ENCODE measurements around the gene NEUROG2.
"Not testable (repeated sequence)": the region's sequence is repeated elsewhere in the genome, so short reads cannot be mapped to it uniquely, and the experiment has no call there.

The NEUROG2 gene

GRCh38 chr4:112516066-112516470, at the start of gene NEUROG2:
NEUROG2 (minus strand) TSS chr4:112516180; CDS start chr4:112515475, 705 bp downstream.
- DNase-seq, result no peak
- no peak for TF ChIP-seq POLR2A (IDR thresholded peaks at IDR 0.05; ENCODE audit: low read length)
- TF ChIP-seq GATA1 (IDR thresholded peaks at IDR 0.05; ENCODE audit: low read depth, low read length), result no peak

GRCh38 chr4:112564706-112565270, 48.8 kb upstream of the NEUROG2 start:
- TF ChIP-seq GATA1 (IDR thresholded peaks at IDR 0.05; ENCODE audit: low read depth, low read length) (no peak), POLR2A (IDR thresholded peaks at IDR 0.05; ENCODE audit: low read length) (no peak)
- no peak for DNase-seq

GRCh38 chr4:112563431-112564200, 47.6 kb upstream of the NEUROG2 start:
- DNase-seq, result peak; percentile 17 to 18
- TF ChIP-seq POLR2A (IDR thresholded peaks at IDR 0.05; ENCODE audit: low read length), result no peak
- no peak for TF ChIP-seq GATA1 (IDR thresholded peaks at IDR 0.05; ENCODE audit: low read depth, low read length)

- TF ChIP-seq GATA1 (IDR thresholded peaks at IDR 0.05; ENCODE audit: low read depth, low read length) (no peak), POLR2A (IDR thresholded peaks at IDR 0.05; ENCODE audit: low read length) (no peak)
- no peak for DNase-seq
Observed at GRCh38 chr4:112562254-112562879, 46.4 kb upstream of the NEUROG2 start.

GRCh38 chr4:112560084-112560483, 44.1 kb upstream of the NEUROG2 start:
- no peak for TF ChIP-seq POLR2A (IDR thresholded peaks at IDR 0.05; ENCODE audit: low read length)
- DNase-seq, result no peak

- no peak for TF ChIP-seq POLR2A (IDR thresholded peaks at IDR 0.05; ENCODE audit: low read length)
- no peak for TF ChIP-seq GATA1 (IDR thresholded peaks at IDR 0.05; ENCODE audit: low read depth, low read length)
Observed at GRCh38 chr4:112559053-112559452, 43.1 kb upstream of the NEUROG2 start.

GRCh38 chr4:112557676-112558411, 41.9 kb upstream of the NEUROG2 start:
- no peak for DNase-seq
- TF ChIP-seq GATA1 (IDR thresholded peaks at IDR 0.05; ENCODE audit: low read depth, low read length), result no peak
- TF ChIP-seq POLR2A (IDR thresholded peaks at IDR 0.05; ENCODE audit: low read length), result no peak

More at GRCh38 chr4:112559053-112559452, 43.1 kb upstream of the NEUROG2 start:
- no peak for DNase-seq

GRCh38 chr4:112554271-112554670, 38.3 kb upstream of the NEUROG2 start:
- not testable (repeated sequence) for DNase-seq

GRCh38 chr4:112552668-112553067, 36.7 kb upstream of the NEUROG2 start:
- no peak for DNase-seq
- TF ChIP-seq GATA1 (IDR thresholded peaks at IDR 0.05; ENCODE audit: low read depth, low read length) (no peak), POLR2A (IDR thresholded peaks at IDR 0.05; ENCODE audit: low read length) (no peak)

- TF ChIP-seq GATA1 (IDR thresholded peaks at IDR 0.05; ENCODE audit: low read depth, low read length) (no peak), POLR2A (IDR thresholded peaks at IDR 0.05; ENCODE audit: low read length) (no peak)
- no peak for DNase-seq
Observed at GRCh38 chr4:112550728-112551127, 34.7 kb upstream of the NEUROG2 start.

GRCh38 chr4:112546476-112546875, 30.5 kb upstream of the NEUROG2 start:
- no peak for DNase-seq
- TF ChIP-seq POLR2A (IDR thresholded peaks at IDR 0.05; ENCODE audit: low read length) (no peak), GATA1 (IDR thresholded peaks at IDR 0.05; ENCODE audit: low read depth, low read length) (no peak)

- no peak for TF ChIP-seq POLR2A (IDR thresholded peaks at IDR 0.05; ENCODE audit: low read length)
- TF ChIP-seq GATA1 (IDR thresholded peaks at IDR 0.05; ENCODE audit: low read depth, low read length), result no peak
- DNase-seq, result no peak
Observed at GRCh38 chr4:112545346-112545745, 29.4 kb upstream of the NEUROG2 start.

- no peak for TF ChIP-seq POLR2A (IDR thresholded peaks at IDR 0.05; ENCODE audit: low read length)
- TF ChIP-seq GATA1 (IDR thresholded peaks at IDR 0.05; ENCODE audit: low read depth, low read length), result no peak
- no peak for DNase-seq
Observed at GRCh38 chr4:112540695-112541094, 24.7 kb upstream of the NEUROG2 start.

- no peak for TF ChIP-seq POLR2A (IDR thresholded peaks at IDR 0.05; ENCODE audit: low read length)
- TF ChIP-seq GATA1 (IDR thresholded peaks at IDR 0.05; ENCODE audit: low read depth, low read length), result no peak
- DNase-seq, result no peak
Observed at GRCh38 chr4:112536123-112536522, 20.1 kb upstream of the NEUROG2 start.
